Measurements from ENCODE around the gene GMDS. TPM values are rescaled to one million over a fixed set of nuclear protein-coding genes. Genes with fewer than 3 reads are reported as not detected.

GMDS gene
- total and polyA plus RNA-seq, 2 of the 8 experiments (the other 6 are each of a cell fraction or from before 2014, with no cell fraction given) = 16.8 to 50.0 TPM

DNA sequence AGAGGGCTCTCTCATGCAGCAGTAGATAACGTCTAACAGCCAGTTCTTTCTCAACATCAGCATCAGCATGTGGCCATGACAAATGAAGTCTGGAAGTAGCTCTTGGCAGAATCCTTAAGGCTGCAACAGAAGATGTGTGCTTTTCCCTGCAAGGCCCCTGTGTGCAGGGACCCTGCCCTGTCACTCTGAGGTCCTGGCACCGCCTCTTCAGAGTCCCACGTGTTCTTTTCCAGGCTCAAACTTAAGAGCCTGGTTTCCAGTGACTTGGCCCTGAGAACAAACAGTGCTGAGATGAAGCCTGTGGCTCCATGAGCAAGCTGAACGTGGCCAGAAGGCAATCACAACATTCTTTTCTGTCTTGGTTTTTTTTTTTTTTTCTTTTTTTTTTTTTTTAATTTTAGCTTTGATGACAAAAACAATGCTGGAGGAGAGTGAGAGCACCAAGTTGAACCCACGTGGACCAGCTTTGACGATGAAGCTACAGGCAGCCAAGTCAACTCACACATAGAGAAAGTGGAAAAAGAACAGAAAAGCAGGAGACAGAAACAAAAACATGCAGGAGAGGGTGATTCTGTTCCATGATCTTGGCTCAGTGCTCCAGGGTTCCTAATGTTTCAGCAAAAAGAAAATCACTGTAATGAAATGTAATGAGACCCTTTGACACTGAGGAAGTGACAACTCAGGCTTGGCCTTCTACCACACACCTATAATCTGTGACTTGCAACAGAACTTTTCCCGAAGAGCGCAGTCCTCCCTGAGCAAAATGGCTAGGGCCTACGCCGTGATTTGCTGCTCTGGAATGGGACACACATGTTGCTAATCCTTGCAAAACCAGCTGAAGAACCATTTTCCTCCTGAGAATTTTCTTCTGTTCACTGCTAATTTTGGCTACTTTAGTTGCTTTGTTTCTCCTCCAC, 549.6 kb downstream of the GMDS start:
- CTCF ChIA-PET (ENCODE audit: partially characterized antibody) = interaction anchor here (1.2 to 3.3 kb wide), 5 partner anchors 8 to 89 kb away, joined by 3 to 12 read pairs (median 4); no protein-coding TSS in a partner anchor
- WGBS, 2 experiments (ENCODE audit: extremely low coverage in 1 of 2, insufficient coverage in 1 of 2, insufficient read length in 1 of 2, insufficient replicate concordance in 2 of 2, low coverage in 1 of 2, low lambda C conversion rate in 2 of 2, missing lambda C conversion rate in 1 of 2) = 87% methylated on average over 10 of the region's 10 CpGs; no CpG with 5 or more reads in 1 of the 2 experiments

More for the DNA sequence above, 549.6 kb downstream of the GMDS start:
- Histone ChIP-seq H2AFZ (ENCODE audit: low read length) (no peak overlapping the region), H3K4ac (replicated peaks; ENCODE audit: insufficient read length, low read depth, low read length) (no peak overlapping the region), H2BK120ac (replicated peaks; ENCODE audit: low read depth, low read length) (no peak overlapping the region), H3K23ac (ENCODE audit: insufficient read length) (no peak overlapping the region), H3K4me2 (ENCODE audit: insufficient read depth in 1 of 2, low read depth in 2 of 2, low read length in 2 of 2) (no peak overlapping the region), H2BK5ac (ENCODE audit: low read depth, low read length) (no peak overlapping the region), H3K9me3 (ENCODE audit: insufficient read depth in 2 of 2, low read depth in 1 of 2, low read length in 1 of 2) (no peaks in the 10 kb centered on the region; a peak in 1 of 4 replicates), H4K8ac (ENCODE audit: extremely low read depth, insufficient read depth, low read length) (no peak overlapping the region), H4K5ac (ENCODE audit: insufficient read length, low read depth, low read length) (no peak overlapping the region), H3K4me1 (replicated peaks in 1 of 4; ENCODE audit: control insufficient read depth in 3 of 4, insufficient read depth in 4 of 4, low read length in 3 of 4) (peaks cover 0 to 4% (median 0%) of the 10 kb centered on the region in 4 experiments; a peak in 1 of 7 replicates), H4K91ac (replicated peaks; ENCODE audit: insufficient read length, low read length) (no peak overlapping the region), H3K18ac (ENCODE audit: extremely low read depth, low read length) (no peak overlapping the region), H4K20me1 (replicated peaks in 1 of 2; ENCODE audit: control insufficient read depth in 1 of 2, insufficient read depth in 2 of 2, low read length in 2 of 2) (no peaks in the 10 kb centered on the region), H3K79me1 (ENCODE audit: low read depth, low read length) (no peaks in the 10 kb centered on the region), H2BK15ac (ENCODE audit: low read length) (no peak overlapping the region), H3K56ac (replicated peaks; ENCODE audit: insufficient read length, low read depth, low read length) (no peak overlapping the region), H3K79me2 (ENCODE audit: control insufficient read depth in 1 of 2, insufficient read depth in 2 of 2, low read length in 2 of 2) (no peaks in the 10 kb centered on the region), H3K27me3 (replicated peaks in 1 of 4; ENCODE audit: control insufficient read depth in 3 of 4, extremely low read depth in 1 of 4, insufficient read depth in 3 of 4, low read length in 3 of 4) (no peaks in the 10 kb centered on the region), H3K4me3 (ENCODE audit: extremely low read depth in 1 of 4, insufficient read depth in 2 of 4, low read depth in 3 of 4, low read length in 4 of 4) (no peak overlapping the region), H3K23me2 (ENCODE audit: low read depth, low read length) (no peaks in the 10 kb centered on the region), H3K27ac (ENCODE audit: low read depth, low read length) (no peak overlapping the region), H3K9ac (replicated peaks in 1 of 4; ENCODE audit: extremely low read depth in 1 of 4, low read depth in 3 of 4, low read length in 3 of 4) (no peak overlapping the region), H3K14ac (ENCODE audit: insufficient read length) (no peak overlapping the region), H2AK5ac (ENCODE audit: low read depth, low read length) (no peak overlapping the region), H2BK12ac (ENCODE audit: low read depth, low read length) (no peak overlapping the region), H2BK20ac (ENCODE audit: low read length) (no peak overlapping the region), H3K36me3 (ENCODE audit: control insufficient read depth in 2 of 4, insufficient read depth in 4 of 4, low read length in 3 of 4) (no peaks in the 10 kb centered on the region)
- no peak for TF ChIP-seq TEAD4 (IDR thresholded peaks at IDR 0.05; ENCODE audit: low read depth, low read length)
- TF ChIP-seq SP1 (IDR thresholded peaks at IDR 0.05; ENCODE audit: low read depth, low read length) = no peak
- no peak for TF ChIP-seq KDM1A (IDR thresholded peaks at IDR 0.05; ENCODE audit: borderline replicate concordance, low read length)
- TF ChIP-seq JUN (IDR thresholded peaks at IDR 0.05; ENCODE audit: low read depth, low read length) = no peak
- TF ChIP-seq TCF12 (IDR thresholded peaks at IDR 0.05; ENCODE audit: low read depth, low read length) = no peak
- TF ChIP-seq SIN3A (conservative IDR thresholded peaks at IDR 0.05 in 1 of 2, IDR thresholded peaks at IDR 0.05 in 1 of 2; ENCODE audit: low read depth in 1 of 2, low read length in 2 of 2) = no peak
- TF ChIP-seq EGR1 (IDR thresholded peaks at IDR 0.05; ENCODE audit: borderline replicate concordance, low read depth, low read length) = no peak
- no peak for TF ChIP-seq TBP (IDR thresholded peaks at IDR 0.05; ENCODE audit: low read depth, low read length)
- TF ChIP-seq CREB1 (IDR thresholded peaks at IDR 0.05) = no peak
- TF ChIP-seq, protein P1, sequence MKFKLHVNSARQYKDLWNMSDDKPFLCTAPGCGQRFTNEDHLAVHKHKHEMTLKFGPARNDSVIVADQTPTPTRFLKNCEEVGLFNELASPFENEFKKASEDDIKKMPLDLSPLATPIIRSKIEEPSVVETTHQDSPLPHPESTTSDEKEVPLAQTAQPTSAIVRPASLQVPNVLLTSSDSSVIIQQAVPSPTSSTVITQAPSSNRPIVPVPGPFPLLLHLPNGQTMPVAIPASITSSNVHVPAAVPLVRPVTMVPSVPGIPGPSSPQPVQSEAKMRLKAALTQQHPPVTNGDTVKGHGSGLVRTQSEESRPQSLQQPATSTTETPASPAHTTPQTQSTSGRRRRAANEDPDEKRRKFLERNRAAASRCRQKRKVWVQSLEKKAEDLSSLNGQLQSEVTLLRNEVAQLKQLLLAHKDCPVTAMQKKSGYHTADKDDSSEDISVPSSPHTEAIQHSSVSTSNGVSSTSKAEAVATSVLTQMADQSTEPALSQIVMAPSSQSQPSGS (IDR thresholded peaks at IDR 0.05; ENCODE audit: low read length) = no peak
- FAIRE-seq (no peak), DNase-seq (ENCODE audit: low read depth in 1 of 2, low spot score in 2 of 2) (no peak)
- POLR2A ChIA-PET (ENCODE audit: partially characterized antibody) = no interaction called here
